A549 (cell line): ENCODE measurements around the gene TNK1. TPM values are rescaled to one million over a fixed set of nuclear protein-coding genes. Genes with fewer than 3 reads are reported as not detected.

Source experiments
- ATAC-seq, 2 experiments: fragments of 200-7000 bp in 1 of 2; fragments of >200 bp in 1 of 2; cut with Nextera tagmentation in 1 of 2; cut with Tn5 transposase in 1 of 2; 3 replicates each; pipeline versions ENCODE4 v1.8.0 to v1.9.1; 2018 to 2020; ENCODE audit warnings: mild to moderate bottlenecking in 1 of 2, moderate library complexity in 1 of 2
- CTCF ChIA-PET: fragments of 300-600 bp; sonication (Branson Sonifier 250); formaldehyde crosslinking; extraction: SDS; loops from one replicate; lab custom pipeline; 2021; ENCODE audit warnings: antibody characterized with exemption, inconsistent platforms; lab: Yijun Ruan, JAX
- POLR2A ChIA-PET: fragments of 350-600 bp; formaldehyde crosslinking; extraction: SDS; loops from one replicate; lab custom pipeline; 2021; ENCODE audit warnings: antibody characterized with exemption, inconsistent platforms; lab: Yijun Ruan, JAX
- DNase-seq, 2 experiments: peaks; one replicate each; pipeline versions ENCODE4 v3.0.0 to v3.0.0-alpha.2; 2011 to 2016; ENCODE audit warnings: low read depth in 1 of 2, low spot score in 1 of 2
- FAIRE-seq: peaks from 2 replicates; lab custom pipeline; 2011; peaks lifted over from hg19 to GRCh38; lab: Jason Lieb, UNC
- H3K27ac ChIP-seq, 2 experiments: fragments of >200 bp; sonication (Bioruptor Twin); formaldehyde crosslinking; 3 replicates each; pipeline ENCODE4 v1.5.1; 2016 to 2017
- H3K4me1 ChIP-seq: fragments of >200 bp; sonication (Bioruptor Twin); formaldehyde crosslinking; 3 replicates; pipeline ENCODE4 v1.6.1; 2016
- H3K4me2 ChIP-seq: fragments of >200 bp; sonication (Bioruptor Twin); formaldehyde crosslinking; 3 replicates; pipeline ENCODE4 v1.6.1; 2016
- H3K4me3 ChIP-seq: fragments of >200 bp; sonication (Bioruptor Twin); formaldehyde crosslinking; 3 replicates; pipeline ENCODE4 v1.5.1; 2016
- H3K9me3 ChIP-seq: fragments of >200 bp; sonication (Bioruptor Twin); formaldehyde crosslinking; 3 replicates; pipeline ENCODE4 v1.6.1; 2016
- CBX8 ChIP-seq: fragments of 200-600 bp; sonication (generic); IDR thresholded peaks from 2 replicates; pipeline ENCODE4 v1.6.1; 2016
- CEBPB ChIP-seq, 2 experiments: fragments of >200 bp in 1 of 2; sonication (Bioruptor Twin) in 1 of 2; formaldehyde crosslinking in 1 of 2; IDR thresholded peaks; 2 replicates each; pipeline ENCODE4 v1.6.1; 2012 to 2016
- EP300 ChIP-seq, 2 experiments: fragments of >200 bp; sonication (Bioruptor Twin); formaldehyde crosslinking; IDR thresholded peaks; 2 replicates in 1 of 2; 3 replicates in 1 of 2; pipeline ENCODE4 v1.6.1; 2016 to 2017
- ESRRA ChIP-seq: fragments of 150-350 bp; IDR thresholded peaks from 2 replicates; pipeline ENCODE4 v1.6.1; 2014; ENCODE audit warnings: mild to moderate bottlenecking, low read length, borderline replicate concordance
- FOSL2 ChIP-seq, 2 experiments: fragments of 450-650 bp in 1 of 2; fragments of >200 bp in 1 of 2; sonication (Bioruptor Twin) in 1 of 2; formaldehyde crosslinking; IDR thresholded peaks; 2 replicates each; pipeline versions ENCODE4 v1.5.0 to v1.6.1; 2016 to 2020; ENCODE audit warnings: mild to moderate bottlenecking in 1 of 2, moderate library complexity in 1 of 2
- FOXS1 ChIP-seq: fragments of 250-450 bp; sonication (Bioruptor Pico); IDR thresholded peaks from 2 replicates; pipeline ENCODE4 v1.5.0; 2020; ENCODE audit warnings: mild to moderate bottlenecking, moderate library complexity
- GATA3 ChIP-seq: IDR thresholded peaks from 2 replicates; pipeline ENCODE4 v1.6.1; 2012; ENCODE audit warnings: borderline replicate concordance
- HEYL ChIP-seq: fragments of 250-450 bp; sonication (Bioruptor Pico); IDR thresholded peaks from 2 replicates; pipeline ENCODE4 v1.8.0; 2021; ENCODE audit warnings: mild to moderate bottlenecking, moderate library complexity
- HOXB13 ChIP-seq: fragments of 250-450 bp; sonication (Bioruptor Pico); IDR thresholded peaks from 2 replicates; pipeline ENCODE4 v1.5.0; 2020; ENCODE audit warnings: low read depth, mild to moderate bottlenecking, moderate library complexity
- HOXB5 ChIP-seq: fragments of 250-450 bp; sonication (Bioruptor Pico); IDR thresholded peaks from 2 replicates; pipeline ENCODE4 v1.5.0; 2020; ENCODE audit warnings: mild to moderate bottlenecking, moderate library complexity
- JUNB ChIP-seq: fragments of >200 bp; sonication (Bioruptor Twin); formaldehyde crosslinking; IDR thresholded peaks from 2 replicates; pipeline ENCODE4 v1.6.1; 2016
- NFE2L2 ChIP-seq: fragments of 150-350 bp; conservative IDR thresholded peaks from 2 replicates; pipeline ENCODE4 v1.6.1; 2014; ENCODE audit warnings: low read length
- POLR2A ChIP-seq: IDR thresholded peaks from 2 replicates; pipeline ENCODE4 v1.6.1; 2012; ENCODE audit warnings: mild to moderate bottlenecking, low read length
- POLR2AphosphoS2 ChIP-seq: conservative IDR thresholded peaks from 2 replicates; pipeline ENCODE4 v1.6.1; 2012; ENCODE audit warnings: low read length, improper control_type of control experiment, inconsistent platforms
- RARB ChIP-seq: fragments of 250-450 bp; sonication (Bioruptor Pico); IDR thresholded peaks from 2 replicates; pipeline ENCODE4 v1.8.0; 2021; ENCODE audit warnings: mild to moderate bottlenecking, moderate library complexity
- RNF2 ChIP-seq: fragments of 200-600 bp; sonication (generic); IDR thresholded peaks from 2 replicates; pipeline ENCODE4 v1.6.1; 2016; ENCODE audit warnings: low read depth, mild to moderate bottlenecking, antibody characterized with exemption, moderate library complexity, borderline replicate concordance
- SMC3 ChIP-seq: fragments of >200 bp; sonication (Bioruptor Twin); formaldehyde crosslinking; IDR thresholded peaks from 3 replicates; pipeline ENCODE4 v1.6.1; 2018; ENCODE audit warnings: inconsistent platforms
- SREBF2 ChIP-seq: fragments of 450-650 bp; IDR thresholded peaks from 2 replicates; pipeline ENCODE4 v1.6.1; 2014; ENCODE audit warnings: mild to moderate bottlenecking, moderate library complexity
- ZFP36 ChIP-seq: fragments of 450-650 bp; IDR thresholded peaks from 2 replicates; pipeline ENCODE4 v1.6.1; 2014; ENCODE audit warnings: borderline replicate concordance; ENCODE audit not compliant: partially characterized antibody
- ZSCAN20 ChIP-seq: fragments of 250-450 bp; sonication (Bioruptor Pico); IDR thresholded peaks from 2 replicates; pipeline ENCODE4 v1.8.0; 2022; ENCODE audit warnings: mild to moderate bottlenecking, moderate library complexity
- WGBS: methylation state at CpG from one replicate; pipeline ENCODE4 v1.1.6; 2017; ENCODE audit errors: missing lambda C conversion rate; 5-methylcytosine and 5-hydroxymethylcytosine counted together
- polyA plus RNA-seq, 4 experiments: library from polyadenylated mRNA; depleted of rRNA in 3 of 4; stranded (reverse); fragments of >200 nt; fragmentation: RNase III in 1 of 4; extraction: RNeasy Plus Mini Kit Qiagen cat#74134 plus additional on column Dnase treatment in 1 of 4; gene quantifications; 2 replicates in 3 of 4; 3 replicates in 1 of 4; pipeline ENCODE4 v1.2.3, GENCODE V29; 2011 to 2017
- TF ChIP-seq, protein P1 (sequence below): fragments of 250-450 bp; sonication (Bioruptor Pico); IDR thresholded peaks from 2 replicates; pipeline ENCODE4 v1.5.0; 2021; ENCODE audit warnings: mild to moderate bottlenecking, moderate library complexity, borderline replicate concordance
- TF ChIP-seq, protein P2 (sequence below): IDR thresholded peaks from 2 replicates; pipeline ENCODE4 v1.6.1; 2012
- TF ChIP-seq, protein P3 (sequence below): IDR thresholded peaks from 2 replicates; pipeline ENCODE4 v1.6.1; 2012; ENCODE audit warnings: low read depth, borderline replicate concordance
- TF ChIP-seq, protein P4 (sequence below): fragments of 250-450 bp; sonication (Bioruptor Pico); IDR thresholded peaks from 2 replicates; pipeline ENCODE4 v1.5.0; 2020; ENCODE audit warnings: low read depth, mild to moderate bottlenecking, moderate library complexity

Gene TNK1
- polyA plus RNA-seq, 2 of the 4 experiments (the other 2 are of a cell fraction), result 1.2 to 2.2 TPM

DNA sequence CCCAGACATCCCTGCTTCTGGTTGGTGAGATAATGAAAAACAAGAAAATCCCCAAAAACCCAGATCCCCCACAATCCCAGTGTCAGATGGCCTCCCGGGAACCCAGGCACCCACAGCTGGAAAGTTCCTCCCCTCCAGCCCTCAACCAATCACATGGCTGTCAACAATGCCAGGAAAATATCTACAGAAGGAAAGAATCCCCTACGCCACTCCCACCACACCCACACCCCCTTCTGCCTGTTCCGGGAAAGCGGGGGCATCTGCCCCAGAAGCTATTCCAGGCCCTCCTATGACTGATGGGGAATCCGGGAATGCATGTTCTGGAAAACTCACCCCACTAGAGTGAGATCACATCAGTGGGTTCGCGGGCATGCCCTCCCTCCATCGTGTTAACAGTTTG lies 24.1 kb upstream of the TNK1 start:
- ATAC-seq (no peak), FAIRE-seq (no peak), DNase-seq (no peak)
- TF ChIP-seq ZFP36 (no peak), RARB (CRISPR knock-in tag) (no peak), CEBPB (IDR thresholded peaks at IDR 0.05) (no peak), HOXB13 (CRISPR knock-in tag) (no peak), HOXB5 (CRISPR knock-in tag) (no peak), POLR2AphosphoS2 (no peak), SMC3 (no peak), RNF2 (no peak), POLR2A (no peak), ESRRA (no peak), FOXS1 (CRISPR knock-in tag) (no peak), SREBF2 (no peak), FOSL2 (IDR thresholded peaks at IDR 0.05) (no peak), FOSL2 (CRISPR knock-in tag; IDR thresholded peaks at IDR 0.05) (no peak), HEYL (CRISPR knock-in tag) (no peak)
- TF ChIP-seq, protein P1, sequence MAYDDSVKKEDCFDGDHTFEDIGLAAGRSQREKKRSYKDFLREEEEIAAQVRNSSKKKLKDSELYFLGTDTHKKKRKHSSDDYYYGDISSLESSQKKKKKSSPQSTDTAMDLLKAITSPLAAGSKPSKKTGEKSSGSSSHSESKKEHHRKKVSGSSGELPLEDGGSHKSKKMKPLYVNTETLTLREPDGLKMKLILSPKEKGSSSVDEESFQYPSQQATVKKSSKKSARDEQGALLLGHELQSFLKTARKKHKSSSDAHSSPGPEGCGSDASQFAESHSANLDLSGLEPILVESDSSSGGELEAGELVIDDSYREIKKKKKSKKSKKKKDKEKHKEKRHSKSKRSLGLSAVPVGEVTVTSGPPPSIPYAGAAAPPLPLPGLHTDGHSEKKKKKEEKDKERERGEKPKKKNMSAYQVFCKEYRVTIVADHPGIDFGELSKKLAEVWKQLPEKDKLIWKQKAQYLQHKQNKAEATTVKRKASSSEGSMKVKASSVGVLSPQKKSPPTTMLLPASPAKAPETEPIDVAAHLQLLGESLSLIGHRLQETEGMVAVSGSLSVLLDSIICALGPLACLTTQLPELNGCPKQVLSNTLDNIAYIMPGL (CRISPR knock-in tag), result no peak
- TF ChIP-seq, protein P2, sequence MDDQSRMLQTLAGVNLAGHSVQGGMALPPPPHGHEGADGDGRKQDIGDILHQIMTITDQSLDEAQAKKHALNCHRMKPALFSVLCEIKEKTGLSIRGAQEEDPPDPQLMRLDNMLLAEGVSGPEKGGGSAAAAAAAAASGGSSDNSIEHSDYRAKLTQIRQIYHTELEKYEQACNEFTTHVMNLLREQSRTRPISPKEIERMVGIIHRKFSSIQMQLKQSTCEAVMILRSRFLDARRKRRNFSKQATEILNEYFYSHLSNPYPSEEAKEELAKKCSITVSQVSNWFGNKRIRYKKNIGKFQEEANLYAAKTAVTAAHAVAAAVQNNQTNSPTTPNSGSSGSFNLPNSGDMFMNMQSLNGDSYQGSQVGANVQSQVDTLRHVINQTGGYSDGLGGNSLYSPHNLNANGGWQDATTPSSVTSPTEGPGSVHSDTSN, result no peak
- Histone ChIP-seq H3K9me3 (no peaks in the 10 kb centered on the region), H3K4me1 (peaks cover 37% of the 10 kb centered on the region), H3K4me3 (no peak overlapping the region), H3K4me2 (no peak overlapping the region), H3K27ac (no peak overlapping the region)
- CTCF ChIA-PET, result interaction anchor here (0.6 to 6.6 kb wide), 43 partner anchors 12 to 331 kb away, joined by 3 to 232 read pairs (median 9); partner anchors contain the start of genes ACAP1, FGF11, MPDU1 and NEURL4
- WGBS, result 78% methylated on average over 8 of the region's 8 CpGs
- POLR2A ChIA-PET, result interaction anchor here (1.0 to 1.1 kb wide), 3 partner anchors 38 to 204 kb away, joined by 3 read pairs; partner anchors contain the start of genes PLSCR3 and ZBTB4

GRCh38 chr17:7357381-7357780 lies 23.5 kb upstream of the TNK1 start:
- Histone ChIP-seq H3K9me3 (no peaks in the 10 kb centered on the region), H3K4me3 (no peak overlapping the region), H3K4me2 (no peak overlapping the region), H3K27ac (no peak overlapping the region), H3K4me1 (peaks cover 37% of the 10 kb centered on the region)
- ATAC-seq (no peak), DNase-seq (no peak), FAIRE-seq (no peak)
- CTCF ChIA-PET, result interaction anchor here (1.2 to 6.6 kb wide), 11 partner anchors 13 to 244 kb away, joined by 4 to 232 read pairs (median 14); partner anchors contain the start of genes FGF11, NLGN2, PLSCR3 and SENP3
- TF ChIP-seq CBX8, result no peak
- no peak for TF ChIP-seq POLR2A
- WGBS, result 82% methylated on average over 2 of the region's 2 CpGs
- POLR2A ChIA-PET, result no interaction called here

DNA sequence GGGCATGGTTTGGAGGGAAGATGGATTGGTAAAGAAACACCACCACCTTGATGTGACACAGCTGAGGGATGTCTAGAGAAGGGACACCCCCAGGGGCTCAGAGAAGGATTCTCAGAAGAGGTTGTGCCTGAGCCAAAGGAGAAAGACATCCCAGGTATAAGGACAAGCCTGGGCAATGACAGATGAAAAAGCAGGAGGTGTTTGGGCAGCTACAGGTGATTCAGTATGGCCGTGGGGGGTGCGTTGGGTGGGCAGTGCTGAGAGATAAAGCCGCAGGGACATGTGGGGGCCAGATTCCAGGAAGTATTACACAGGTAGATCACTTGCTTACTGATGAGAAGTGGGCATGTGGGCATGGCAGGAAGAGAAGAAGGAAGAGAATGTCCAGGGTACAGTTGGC lies 19.0 kb upstream of the TNK1 start:
- CTCF ChIA-PET, result interaction anchor here (0.7 to 3.6 kb wide), 12 partner anchors 9 to 1805 kb away, joined by 3 to 19 read pairs (median 3); partner anchors contain the start of gene KCTD11
- no peak overlapping the region for H3K4me2 ChIP-seq
- WGBS, result 35% methylated on average over 3 of the region's 3 CpGs
- peaks cover 7% of the 10 kb centered on the region; the same call in 2 of the 3 replicates for H3K4me1 ChIP-seq
- POLR2A ChIA-PET, result no interaction called here
- no peak for TF ChIP-seq NFE2L2
- no peak for TF ChIP-seq GATA3
- no peak for TF ChIP-seq JUNB
- no peak for TF ChIP-seq EP300 (IDR thresholded peaks at IDR 0.05)
- no peak for TF ChIP-seq CBX8
- no peak for TF ChIP-seq ZSCAN20 (CRISPR knock-in tag)
- TF ChIP-seq, protein P3, sequence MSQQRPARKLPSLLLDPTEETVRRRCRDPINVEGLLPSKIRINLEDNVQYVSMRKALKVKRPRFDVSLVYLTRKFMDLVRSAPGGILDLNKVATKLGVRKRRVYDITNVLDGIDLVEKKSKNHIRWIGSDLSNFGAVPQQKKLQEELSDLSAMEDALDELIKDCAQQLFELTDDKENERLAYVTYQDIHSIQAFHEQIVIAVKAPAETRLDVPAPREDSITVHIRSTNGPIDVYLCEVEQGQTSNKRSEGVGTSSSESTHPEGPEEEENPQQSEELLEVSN, result no peak
- TF ChIP-seq, protein P4, sequence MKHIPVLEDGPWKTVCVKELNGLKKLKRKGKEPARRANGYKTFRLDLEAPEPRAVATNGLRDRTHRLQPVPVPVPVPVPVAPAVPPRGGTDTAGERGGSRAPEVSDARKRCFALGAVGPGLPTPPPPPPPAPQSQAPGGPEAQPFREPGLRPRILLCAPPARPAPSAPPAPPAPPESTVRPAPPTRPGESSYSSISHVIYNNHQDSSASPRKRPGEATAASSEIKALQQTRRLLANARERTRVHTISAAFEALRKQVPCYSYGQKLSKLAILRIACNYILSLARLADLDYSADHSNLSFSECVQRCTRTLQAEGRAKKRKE (CRISPR knock-in tag), result no peak
- no peak for TF ChIP-seq HEYL (CRISPR knock-in tag)
- FAIRE-seq (no peak), DNase-seq (no peak), ATAC-seq (no peak)
- no peaks in the 10 kb centered on the region for H3K9me3 ChIP-seq
- no peak overlapping the region for H3K27ac ChIP-seq
- no peak overlapping the region for H3K4me3 ChIP-seq
